Stimulated activated CD4-positive, alpha-beta T cell treated with anti-CD3 and anti-CD28 coated beads, Interleukin-2, amount 100 ng/mL, for 24 hours (primary cell): ENCODE data around the gene SLC35E3.
A peak's percentile ranks its signal among the peaks of the same experiment; 100 is the strongest.
"Not testable (repeated sequence)": the region's sequence is repeated elsewhere in the genome, so short reads cannot be mapped to it uniquely, and the experiment has no call there.

ENCODE experiments used
- DNase-seq, 2 donors: peaks; one replicate each; pipeline ENCODE4 v3.0.0-alpha.2; 2020

SLC35E3 gene

GRCh38 chr12:68796399-68796798 is 50.4 kb downstream of the SLC35E3 start:
- no peak for DNase-seq

DNA sequence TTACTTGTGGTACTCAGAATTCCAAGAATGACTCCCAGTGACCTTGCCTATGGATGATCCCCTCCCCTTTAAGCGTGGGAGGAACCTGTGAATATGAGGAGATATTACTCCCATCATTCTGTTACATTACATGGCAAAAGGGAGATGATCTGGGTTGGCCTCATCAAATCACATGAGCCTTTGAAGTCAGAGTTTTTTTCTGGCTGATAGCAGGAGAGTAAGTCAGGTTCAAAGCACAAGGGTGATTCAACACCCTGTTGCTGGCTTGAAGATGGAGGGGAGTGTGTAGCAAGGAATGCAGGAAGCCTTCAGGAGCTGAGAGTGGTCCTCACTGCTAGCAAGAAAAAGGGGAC is 52.9 kb downstream of the SLC35E3 start:
- no peak for DNase-seq

DNA sequence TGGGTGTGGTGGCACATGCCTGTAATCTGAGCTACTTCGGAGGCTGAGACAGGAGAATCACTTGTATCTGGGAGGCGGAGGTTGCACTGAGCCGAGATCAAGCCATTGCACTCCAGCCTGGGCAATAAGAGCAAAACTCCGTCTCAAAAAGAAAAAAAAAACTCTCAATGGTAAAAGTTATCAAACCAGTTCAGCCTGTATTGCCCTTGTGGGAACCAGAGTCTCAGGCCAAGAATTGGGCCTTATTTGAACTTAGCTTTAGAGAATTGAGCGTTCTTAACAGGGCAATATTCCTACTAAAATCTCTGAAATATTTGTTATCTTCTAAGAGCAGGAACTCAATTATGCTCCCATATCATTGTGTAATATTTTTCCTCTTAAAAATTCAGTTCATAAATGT is 54.3 kb downstream of the SLC35E3 start:
- DNase-seq = no peak

DNA sequence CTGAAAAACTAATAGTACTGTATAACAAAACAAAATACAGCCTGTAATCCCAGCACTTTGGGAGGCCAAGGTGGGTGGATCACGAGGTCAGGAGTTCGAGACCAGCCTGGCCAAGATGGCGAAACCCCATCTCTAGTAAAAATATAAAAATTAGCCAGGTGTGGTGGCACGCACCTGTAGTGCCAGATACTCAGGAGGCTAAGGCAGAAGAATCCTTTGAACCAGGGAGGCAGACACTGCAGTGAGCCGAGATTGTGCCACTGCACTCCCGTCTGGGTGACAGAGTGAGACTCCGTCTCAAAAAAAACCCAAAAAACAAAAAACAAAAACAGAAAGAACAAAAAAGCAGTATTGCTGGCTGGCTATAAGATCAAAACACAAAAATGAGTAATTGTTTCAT is 55.1 kb downstream of the SLC35E3 start:
- not testable (repeated sequence) for DNase-seq

DNA sequence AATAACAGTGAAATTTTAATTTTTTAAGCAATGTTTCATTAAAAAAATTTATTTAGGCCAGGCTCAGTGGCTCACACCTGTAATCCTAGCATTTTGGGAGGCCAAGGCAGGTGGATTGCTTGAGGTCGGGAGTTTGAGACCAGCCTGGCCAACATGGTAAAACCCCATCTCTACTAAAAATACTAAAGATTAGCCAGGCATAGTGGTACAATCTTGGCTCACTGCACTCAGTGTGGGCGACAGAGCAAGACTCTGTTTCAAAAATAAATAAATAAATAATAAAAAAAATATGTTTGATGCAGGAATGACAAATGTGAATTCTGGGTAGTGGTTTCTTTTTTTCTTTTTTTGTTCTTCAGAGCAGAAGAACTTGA is 56.4 kb downstream of the SLC35E3 start:
- DNase-seq = not testable (repeated sequence)

- not testable (repeated sequence) for DNase-seq
Measured at GRCh38 chr12:68802911-68803651, 57.1 kb downstream of the SLC35E3 start.

DNA sequence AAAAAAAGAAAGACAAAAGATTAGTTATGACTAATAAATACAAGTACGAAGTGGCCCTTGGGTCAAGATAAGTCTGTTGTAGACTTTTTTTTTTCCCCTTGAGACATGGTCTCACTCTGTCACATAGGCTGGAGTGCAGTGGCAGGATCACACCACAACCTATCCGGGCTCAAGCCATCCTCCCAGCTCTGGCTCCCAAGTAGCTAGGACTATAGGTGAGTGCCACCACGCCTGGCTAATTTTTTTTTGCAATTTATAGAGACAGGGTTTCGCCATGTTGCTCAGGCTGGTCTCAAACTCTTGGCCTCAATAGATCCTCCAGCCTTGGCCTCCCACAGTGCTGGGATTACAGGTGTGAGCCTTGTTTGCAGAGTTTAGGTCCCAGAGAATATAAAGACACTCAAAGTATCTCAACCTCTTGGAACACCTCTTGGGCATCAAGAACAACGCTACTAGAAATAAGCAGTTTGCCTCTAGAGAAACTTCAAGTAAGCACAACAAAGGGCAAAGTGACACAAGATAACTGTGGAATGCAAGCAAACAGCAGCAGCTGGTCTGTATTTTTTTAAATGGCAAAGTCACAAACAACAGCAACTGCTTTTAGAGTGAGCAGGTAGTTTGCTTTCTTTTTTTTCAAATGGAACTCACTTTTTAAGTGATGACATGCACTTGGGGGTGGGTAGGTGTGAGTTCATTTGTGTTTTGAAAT is 58.1 kb downstream of the SLC35E3 start:
- DNase-seq = no peak

DNA sequence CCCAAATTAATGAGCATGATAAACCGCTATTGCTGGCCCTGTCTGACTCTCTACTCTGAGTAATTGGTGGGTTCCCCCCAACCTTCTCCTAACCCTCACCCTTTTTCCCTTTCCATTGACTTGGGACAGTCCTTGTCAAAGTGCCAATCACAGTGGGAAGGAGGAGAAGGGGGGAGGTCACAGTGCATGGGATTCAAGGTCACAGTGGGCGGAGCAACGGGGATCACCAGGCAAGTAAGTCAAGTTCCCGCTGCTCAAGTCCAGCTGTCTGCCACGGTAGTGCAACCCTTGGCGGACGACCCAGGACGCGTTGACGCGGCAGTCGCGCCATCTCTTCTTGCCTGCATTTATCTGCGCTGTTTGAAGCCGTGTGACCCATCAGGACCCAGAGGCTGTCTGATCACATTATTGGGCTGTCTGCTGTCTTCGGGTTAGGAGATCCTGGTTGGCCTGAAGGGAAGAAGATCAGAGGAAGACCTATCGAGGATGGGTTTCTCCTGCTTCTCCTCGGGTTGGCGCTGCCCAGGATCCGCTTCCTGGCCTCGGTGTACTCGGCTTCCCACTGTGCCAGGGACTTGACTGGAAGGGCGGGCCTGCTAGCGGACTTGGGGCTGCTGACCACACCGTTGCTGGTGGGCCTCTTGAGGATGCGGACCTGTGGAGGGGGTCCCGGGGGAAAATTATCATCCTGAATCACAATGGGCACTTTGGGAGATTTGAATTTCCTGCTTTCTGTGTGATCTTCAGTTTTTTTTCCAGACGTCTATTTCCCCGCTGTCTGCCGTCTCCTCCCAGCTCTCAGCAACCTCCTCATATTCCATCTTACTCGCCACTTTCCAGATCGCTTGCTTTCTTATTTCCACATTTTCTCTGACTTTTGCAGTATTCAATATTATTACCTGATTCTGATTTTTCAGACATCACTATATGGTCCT is 58.9 kb downstream of the SLC35E3 start:
- DNase-seq = no peak

GRCh38 chr12:68805592-68806120 is 59.7 kb downstream of the SLC35E3 start:
- DNase-seq = no peak

DNA sequence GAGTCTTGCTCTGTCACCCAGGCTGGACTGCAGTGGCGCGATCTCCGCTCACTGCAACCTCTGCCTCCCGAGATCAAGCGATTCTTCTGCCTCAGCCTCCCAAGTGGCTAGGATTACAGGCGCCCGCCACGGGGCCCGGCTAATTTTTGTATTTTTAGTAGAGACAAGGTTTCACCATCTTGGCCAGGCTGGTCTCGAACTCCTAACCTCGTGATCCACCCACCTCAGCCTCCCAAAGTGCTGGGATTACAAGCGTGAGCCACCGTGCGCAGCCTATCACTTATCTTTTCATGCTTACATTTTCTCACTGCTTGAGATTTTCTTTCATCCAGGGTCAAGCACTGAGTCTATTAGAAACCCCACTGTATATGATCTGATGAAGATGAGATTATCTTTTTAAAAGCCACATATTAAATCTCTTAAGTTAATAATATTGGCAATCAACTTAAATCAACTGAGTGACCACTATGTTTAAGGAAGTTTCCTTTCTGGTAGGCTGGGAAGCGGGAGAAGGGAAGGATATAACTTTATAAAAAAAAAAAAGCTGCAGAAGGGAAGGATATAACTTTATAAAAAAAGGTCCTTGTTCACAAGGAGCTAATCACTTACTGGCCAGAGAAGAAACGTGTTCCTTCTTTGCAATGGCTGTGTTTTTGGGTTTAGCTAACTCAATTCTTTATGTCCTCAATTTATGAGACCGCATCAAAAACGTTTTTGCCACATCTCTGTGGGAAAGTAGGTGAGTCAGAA is 60.7 kb downstream of the SLC35E3 start:
- no peak for DNase-seq

- DNase-seq = not testable (repeated sequence)
Measured at GRCh38 chr12:68807274-68807575, 61.2 kb downstream of the SLC35E3 start.

- peak; percentile 94 for DNase-seq
Measured at GRCh38 chr12:68807576-68808387, 61.8 kb downstream of the SLC35E3 start, which contains the start of gene MDM2. TSS of gene MDM2 (plus strand) at chr12:68808177. CDS start at chr12:68808478, 301 bp downstream.

DNA sequence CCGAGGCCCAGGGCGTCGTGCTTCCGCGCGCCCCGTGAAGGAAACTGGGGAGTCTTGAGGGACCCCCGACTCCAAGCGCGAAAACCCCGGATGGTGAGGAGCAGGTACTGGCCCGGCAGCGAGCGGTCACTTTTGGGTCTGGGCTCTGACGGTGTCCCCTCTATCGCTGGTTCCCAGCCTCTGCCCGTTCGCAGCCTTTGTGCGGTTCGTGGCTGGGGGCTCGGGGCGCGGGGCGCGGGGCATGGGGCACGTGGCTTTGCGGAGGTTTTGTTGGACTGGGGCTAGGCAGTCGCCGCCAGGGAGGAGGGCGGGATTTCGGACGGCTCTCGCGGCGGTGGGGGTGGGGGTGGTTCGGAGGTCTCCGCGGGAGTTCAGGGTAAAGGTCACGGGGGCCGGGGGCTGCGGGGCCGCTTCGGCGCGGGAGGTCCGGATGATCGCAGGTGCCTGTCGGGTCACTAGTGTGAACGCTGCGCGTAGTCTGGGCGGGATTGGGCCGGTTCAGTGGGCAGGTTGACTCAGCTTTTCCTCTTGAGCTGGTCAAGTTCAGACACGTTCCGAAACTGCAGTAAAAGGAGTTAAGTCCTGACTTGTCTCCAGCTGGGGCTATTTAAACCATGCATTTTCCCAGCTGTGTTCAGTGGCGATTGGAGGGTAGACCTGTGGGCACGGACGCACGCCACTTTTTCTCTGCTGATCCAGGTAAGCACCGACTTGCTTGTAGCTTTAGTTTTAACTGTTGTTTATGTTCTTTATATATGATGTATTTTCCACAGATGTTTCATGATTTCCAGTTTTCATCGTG is 62.6 kb downstream of the SLC35E3 start:
- peak; percentile 69 to 72 for DNase-seq

DNA sequence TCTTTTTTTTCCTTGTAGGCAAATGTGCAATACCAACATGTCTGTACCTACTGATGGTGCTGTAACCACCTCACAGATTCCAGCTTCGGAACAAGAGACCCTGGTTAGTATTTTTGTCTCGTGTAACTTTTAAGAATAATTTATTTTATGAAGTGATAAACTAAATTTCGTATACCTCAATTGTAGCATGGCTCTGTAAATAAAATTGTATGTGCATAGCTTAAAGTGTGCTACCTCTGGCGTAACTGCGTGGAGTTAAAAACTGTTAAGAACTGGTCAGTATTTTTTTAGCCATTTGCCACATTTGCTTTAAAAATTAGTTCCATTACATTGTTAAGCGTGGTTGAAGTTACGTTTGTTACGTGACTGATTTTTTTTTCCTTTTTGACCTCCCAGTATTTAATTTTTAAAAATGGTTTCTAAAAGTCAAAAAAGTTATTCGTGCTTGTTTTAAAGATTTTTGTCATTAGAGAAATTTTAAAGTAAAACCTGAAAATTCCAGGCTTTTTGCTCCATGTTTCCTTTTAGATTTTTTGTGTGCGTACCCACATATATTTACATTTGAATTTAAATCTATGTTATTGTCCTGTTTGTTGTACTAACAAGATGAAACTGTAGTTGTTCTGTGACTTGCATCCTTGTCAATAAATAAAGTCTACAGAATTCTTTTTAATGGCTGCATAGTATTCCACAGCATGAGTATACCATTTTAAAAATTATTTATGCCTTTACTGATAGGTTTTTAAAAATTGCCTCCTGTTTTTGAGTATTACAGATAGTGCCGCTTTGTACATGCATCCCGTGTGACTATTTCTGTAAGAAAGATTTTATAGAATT is 63.4 kb downstream of the SLC35E3 start:
- no peak for DNase-seq

DNA sequence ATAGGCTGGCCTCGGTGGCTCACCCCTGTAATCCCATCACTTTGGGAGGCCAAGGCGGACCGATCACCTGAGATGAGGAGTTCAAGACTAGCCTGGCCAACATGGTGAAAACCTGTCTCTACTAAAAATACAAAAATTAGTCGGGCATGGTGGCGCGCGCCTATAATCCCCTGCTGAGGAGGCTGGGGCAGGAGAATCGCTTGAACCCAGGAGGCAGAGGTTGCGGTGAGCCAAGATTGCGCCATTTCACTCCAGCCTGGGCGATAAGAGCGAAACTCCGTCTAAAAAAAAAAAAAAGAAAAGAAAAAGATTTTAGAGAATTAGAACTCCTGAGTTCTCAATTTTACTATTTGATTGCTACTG is 64.0 kb downstream of the SLC35E3 start:
- DNase-seq = not testable (repeated sequence)

DNA sequence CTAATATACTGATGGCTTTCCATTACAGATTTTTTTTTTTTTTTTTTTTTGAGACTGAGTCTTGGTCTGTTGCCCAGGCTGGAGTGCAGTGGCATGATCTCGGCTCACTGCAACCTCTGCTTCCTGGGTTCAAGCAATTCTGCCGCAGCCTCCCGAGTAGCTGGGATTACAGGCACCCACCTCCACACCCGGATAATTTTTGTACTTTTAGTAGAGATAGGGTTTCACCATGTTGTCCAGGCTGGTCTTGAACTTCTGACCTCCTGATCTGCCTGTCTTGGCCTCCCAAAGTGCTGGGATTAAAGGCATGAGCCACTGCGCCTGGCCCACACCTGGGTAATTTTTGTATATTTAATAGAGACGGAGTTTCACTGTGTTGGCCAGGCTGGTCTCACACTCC is 65.6 kb downstream of the SLC35E3 start:
- DNase-seq = not testable (repeated sequence)

DNA sequence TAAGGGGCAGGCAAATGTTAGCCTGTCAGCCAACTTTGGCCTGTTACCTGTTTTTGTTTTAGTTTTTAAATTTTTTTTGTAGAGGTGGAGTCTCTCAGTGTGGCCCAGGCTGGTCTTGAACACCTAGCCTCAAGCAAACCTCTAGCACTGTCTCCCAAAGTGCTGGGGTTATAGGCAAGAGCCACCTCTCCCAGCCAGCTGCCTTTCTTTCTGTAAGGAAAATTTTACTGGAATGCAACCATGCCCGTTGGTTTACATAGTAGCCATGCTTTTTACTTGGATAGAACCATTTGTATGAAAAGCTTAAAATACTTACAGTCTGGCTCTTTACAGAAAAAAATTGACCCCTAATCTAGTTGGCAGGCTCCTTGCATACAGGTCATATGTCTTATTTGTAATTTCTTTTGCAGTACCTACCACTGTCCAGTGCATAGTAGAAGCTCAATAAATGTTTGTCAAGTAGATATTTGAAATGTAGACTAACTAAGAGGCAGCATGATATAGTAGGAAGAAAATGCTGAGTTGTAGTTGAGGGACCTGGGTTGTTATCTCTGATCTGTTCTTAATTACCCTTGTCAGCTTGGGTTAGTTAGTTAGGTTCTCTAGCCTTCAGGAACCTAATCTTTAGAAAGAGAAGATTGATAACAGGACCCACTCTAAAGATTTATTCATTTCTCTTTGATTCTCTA is 66.7 kb downstream of the SLC35E3 start:
- no peak for DNase-seq

GRCh38 chr12:68813242-68813593 is 67.2 kb downstream of the SLC35E3 start:
- no peak for DNase-seq

GRCh38 chr12:68814490-68815231 is 68.7 kb downstream of the SLC35E3 start:
- no peak for DNase-seq
